H1 (cell line): ENCODE results near the gene PITPNC1. TPM values are rescaled to one million over a fixed set of nuclear protein-coding genes. Genes with fewer than 3 reads are reported as not detected.

Experiments used
- CTCF ChIA-PET: fragments of 300-600 bp; sonication (Branson Sonifier 250); formaldehyde crosslinking; loops from one replicate; lab custom pipeline; 2021; ENCODE audit not compliant: partially characterized antibody; lab: Charles Lee
- POLR2A ChIA-PET: fragments of 300-600 bp; sonication (Branson Sonifier 250); formaldehyde crosslinking; loops from one replicate; lab custom pipeline; 2021; ENCODE audit warnings: inconsistent platforms; ENCODE audit not compliant: partially characterized antibody; lab: Charles Lee
- DNase-seq, 2 experiments: peaks; one replicate each; pipeline versions ENCODE4 v3.0.0 to v3.0.0-alpha.2; 2010 to 2022; ENCODE audit warnings: low spot score in 2 of 2, low read depth in 1 of 2, mixed read lengths in 1 of 2
- FAIRE-seq: peaks from 2 replicates; lab custom pipeline; 2011; peaks lifted over from hg19 to GRCh38; lab: Jason Lieb, UNC
- H2AFZ ChIP-seq: 2 replicates; pipeline ENCODE4 v1.8.1; 2012; ENCODE audit warnings: low read length, inconsistent platforms
- H2AK5ac ChIP-seq: 2 replicates; pipeline ENCODE4 v1.6.1; 2013; ENCODE audit warnings: low read depth, low read length
- H2BK120ac ChIP-seq: replicated peaks from 2 replicates; pipeline ENCODE3; 2013; ENCODE audit warnings: low read depth, low read length, inconsistent platforms
- H2BK12ac ChIP-seq: 2 replicates; pipeline ENCODE4 v1.6.1; 2013; ENCODE audit warnings: low read depth, low read length
- H2BK15ac ChIP-seq: 2 replicates; pipeline ENCODE4 v1.6.1; 2013; ENCODE audit warnings: low read length
- H2BK20ac ChIP-seq: 2 replicates; pipeline ENCODE4 v1.6.1; 2013; ENCODE audit warnings: low read length
- H2BK5ac ChIP-seq: 2 replicates; pipeline ENCODE4 v1.6.1; 2013; ENCODE audit warnings: low read depth, low read length
- H3K14ac ChIP-seq: 2 replicates; pipeline ENCODE4 v1.6.1; 2013; ENCODE audit warnings: inconsistent platforms; ENCODE audit not compliant: insufficient read length
- H3K18ac ChIP-seq: 2 replicates; pipeline ENCODE4 v1.6.1; 2013; ENCODE audit warnings: low read length; ENCODE audit errors: extremely low read depth
- H3K23ac ChIP-seq: 2 replicates; pipeline ENCODE4 v1.6.1; 2013; ENCODE audit warnings: inconsistent platforms; ENCODE audit not compliant: insufficient read length
- H3K23me2 ChIP-seq: 2 replicates; pipeline ENCODE4 v1.6.1; 2013; ENCODE audit warnings: low read depth, low read length
- H3K27ac ChIP-seq: 2 replicates; pipeline ENCODE4 v1.6.1; 2011; ENCODE audit warnings: low read depth, low read length, inconsistent platforms
- H3K27me3 ChIP-seq, 4 experiments: replicated peaks in 1 of 4; 1 replicate in 1 of 4; 2 replicates in 3 of 4; pipeline versions ENCODE4 v1.6.1 to v1.8.1; 2011 to 2013; ENCODE audit warnings: low read length in 3 of 4, mild to moderate bottlenecking in 3 of 4, inconsistent platforms in 2 of 4, mixed read lengths in 2 of 4, moderate library complexity in 1 of 4; ENCODE audit not compliant: control insufficient read depth in 3 of 4, insufficient read depth in 3 of 4; ENCODE audit errors: extremely low read depth in 1 of 4
- H3K36me3 ChIP-seq, 4 experiments: 2 replicates each; pipeline versions ENCODE4 v1.6.1 to v1.8.1; 2011 to 2013; ENCODE audit warnings: mild to moderate bottlenecking in 4 of 4, low read length in 3 of 4, moderate library complexity in 2 of 4, control low read depth in 1 of 4, inconsistent platforms in 1 of 4; ENCODE audit not compliant: insufficient read depth in 4 of 4, control insufficient read depth in 2 of 4
- H3K4ac ChIP-seq: replicated peaks from 2 replicates; pipeline ENCODE3; 2013; ENCODE audit warnings: low read length, low read depth, mixed read lengths, inconsistent platforms; ENCODE audit not compliant: insufficient read length
- H3K4me1 ChIP-seq, 4 experiments: replicated peaks in 1 of 4; 1 replicate in 1 of 4; 2 replicates in 3 of 4; pipeline versions ENCODE4 v1.6.1 to v1.8.1; 2011 to 2013; ENCODE audit warnings: low read length in 3 of 4, inconsistent platforms in 2 of 4, mixed read lengths in 1 of 4; ENCODE audit not compliant: insufficient read depth in 4 of 4, control insufficient read depth in 3 of 4
- H3K4me2 ChIP-seq, 2 experiments: 2 replicates each; pipeline versions ENCODE4 v1.6.1 to v1.8.1; 2011 to 2013; ENCODE audit warnings: low read depth in 2 of 2, low read length in 2 of 2, control low read depth in 1 of 2, inconsistent platforms in 1 of 2, mild to moderate bottlenecking in 1 of 2; ENCODE audit not compliant: insufficient read depth in 1 of 2
- H3K4me3 ChIP-seq, 4 experiments: fragments of 200-600, 300-600 bp in 1 of 4; sonication (generic), shearing (Covaris generic), sonication (Bioruptor Twin) in 1 of 4; 2 replicates each; pipeline versions ENCODE4 v1.5.1 to v1.8.1; 2011 to 2016; ENCODE audit warnings: low read length in 4 of 4, low read depth in 3 of 4, control low read depth in 2 of 4, inconsistent platforms in 2 of 4, mild to moderate bottlenecking in 2 of 4, mixed read lengths in 1 of 4, moderate library complexity in 1 of 4; ENCODE audit not compliant: insufficient read depth in 2 of 4; ENCODE audit errors: extremely low read depth in 1 of 4
- H3K56ac ChIP-seq: replicated peaks from 2 replicates; pipeline ENCODE3; 2013; ENCODE audit warnings: low read depth, mild to moderate bottlenecking, mixed read lengths, low read length, inconsistent platforms; ENCODE audit not compliant: insufficient read length
- H3K79me1 ChIP-seq: 2 replicates; pipeline ENCODE4 v1.6.1; 2013; ENCODE audit warnings: low read depth, low read length, control low read depth
- H3K79me2 ChIP-seq, 2 experiments: 2 replicates each; pipeline versions ENCODE4 v1.6.1 to v1.8.1; 2012 to 2013; ENCODE audit warnings: low read length in 2 of 2, mild to moderate bottlenecking in 2 of 2, inconsistent platforms in 1 of 2; ENCODE audit not compliant: insufficient read depth in 2 of 2, control insufficient read depth in 1 of 2
- H3K9ac ChIP-seq, 4 experiments: replicated peaks in 1 of 4; 1 replicate in 1 of 4; 2 replicates in 3 of 4; pipeline versions ENCODE4 v1.6.1 to v1.8.1; 2011 to 2013; ENCODE audit warnings: low read depth in 3 of 4, low read length in 3 of 4, control low read depth in 2 of 4, mild to moderate bottlenecking in 2 of 4, moderate library complexity in 2 of 4, inconsistent platforms in 1 of 4; ENCODE audit errors: extremely low read depth in 1 of 4
- H3K9me3 ChIP-seq, 2 experiments: 2 replicates each; pipeline versions ENCODE4 v1.6.1 to v1.8.1; 2012 to 2013; ENCODE audit warnings: mild to moderate bottlenecking in 2 of 2, moderate library complexity in 2 of 2, control low read depth in 1 of 2, inconsistent platforms in 1 of 2, low read depth in 1 of 2, low read length in 1 of 2, mixed read lengths in 1 of 2; ENCODE audit not compliant: insufficient read depth in 2 of 2
- H4K20me1 ChIP-seq, 2 experiments: replicated peaks in 1 of 2; 2 replicates each; pipeline versions ENCODE3 to v1.8.1; 2011 to 2013; ENCODE audit warnings: inconsistent platforms in 2 of 2, low read length in 2 of 2, mild to moderate bottlenecking in 1 of 2; ENCODE audit not compliant: insufficient read depth in 2 of 2, control insufficient read depth in 1 of 2
- H4K5ac ChIP-seq: 2 replicates; pipeline ENCODE4 v1.6.1; 2013; ENCODE audit warnings: low read length, low read depth, mixed read lengths, inconsistent platforms; ENCODE audit not compliant: insufficient read length
- H4K8ac ChIP-seq: 2 replicates; pipeline ENCODE4 v1.8.0; 2013; ENCODE audit warnings: mild to moderate bottlenecking, moderate library complexity, low read length, inconsistent platforms; ENCODE audit not compliant: insufficient read depth; ENCODE audit errors: extremely low read depth
- H4K91ac ChIP-seq: replicated peaks from 2 replicates; pipeline ENCODE3; 2013; ENCODE audit warnings: low read length, mixed read lengths, inconsistent platforms; ENCODE audit not compliant: insufficient read length
- HDAC2 ChIP-seq, 2 experiments: fragments of 300-600 bp in 1 of 2; sonication (generic) in 1 of 2; IDR thresholded peaks; 2 replicates each; pipeline ENCODE4 v1.6.1; 2011 to 2012; ENCODE audit warnings: low read depth in 2 of 2, low read length in 2 of 2, mild to moderate bottlenecking in 2 of 2, moderate library complexity in 2 of 2, borderline replicate concordance in 1 of 2, inconsistent platforms in 1 of 2
- HDAC6 ChIP-seq: IDR thresholded peaks from one replicate; pipeline ENCODE4 v1.7.1; 2012; ENCODE audit warnings: low read depth, mild to moderate bottlenecking, inconsistent platforms, low read length, moderate library complexity
- WGBS, 2 experiments: shearing (Covaris generic) in 1 of 2; methylation state at CpG; one replicate each; pipeline versions ENCODE4 v1.1.6 to v1.1.7; 2013 to 2015; ENCODE audit warnings: low lambda C conversion rate in 2 of 2, mixed read lengths in 2 of 2, inconsistent platforms in 1 of 2, low coverage in 1 of 2, missing lambda C conversion rate in 1 of 2; ENCODE audit not compliant: insufficient replicate concordance in 2 of 2, insufficient coverage in 1 of 2, insufficient read length in 1 of 2; ENCODE audit errors: extremely low coverage in 1 of 2, missing lambda C conversion rate in 1 of 2; 5-methylcytosine and 5-hydroxymethylcytosine counted together
- polyA plus RNA-seq, 7 experiments: library from polyadenylated mRNA; depleted of rRNA in 3 of 7; stranded (reverse) in 5 of 7; unstranded in 2 of 7; fragments of >200 nt in 5 of 7; fragments of 200-250 nt in 2 of 7; gene quantifications; 1 replicate in 5 of 7; 2 replicates in 1 of 7; 4 replicates in 1 of 7; pipeline versions ENCODE4 v1.2.1 to v1.2.3, GENCODE V29; 2011 to 2013; ENCODE audit warnings: missing spikeins in 2 of 7, mixed read lengths in 2 of 7
- total RNA-seq: library from RNA; stranded (reverse); fragmentation: NEBNext Ultra II Directional; extraction: Animal tissue kit (Norgen Biotek cat#: 25700); gene quantifications from 2 replicates; pipeline ENCODE4 v1.2.1, GENCODE V29; 2021

Gene PITPNC1
- total and polyA plus RNA-seq, 2 of the 8 experiments (the other 6 are each of a cell fraction or from before 2014, with no cell fraction given) = 17.6 to 54.7 TPM

DNA sequence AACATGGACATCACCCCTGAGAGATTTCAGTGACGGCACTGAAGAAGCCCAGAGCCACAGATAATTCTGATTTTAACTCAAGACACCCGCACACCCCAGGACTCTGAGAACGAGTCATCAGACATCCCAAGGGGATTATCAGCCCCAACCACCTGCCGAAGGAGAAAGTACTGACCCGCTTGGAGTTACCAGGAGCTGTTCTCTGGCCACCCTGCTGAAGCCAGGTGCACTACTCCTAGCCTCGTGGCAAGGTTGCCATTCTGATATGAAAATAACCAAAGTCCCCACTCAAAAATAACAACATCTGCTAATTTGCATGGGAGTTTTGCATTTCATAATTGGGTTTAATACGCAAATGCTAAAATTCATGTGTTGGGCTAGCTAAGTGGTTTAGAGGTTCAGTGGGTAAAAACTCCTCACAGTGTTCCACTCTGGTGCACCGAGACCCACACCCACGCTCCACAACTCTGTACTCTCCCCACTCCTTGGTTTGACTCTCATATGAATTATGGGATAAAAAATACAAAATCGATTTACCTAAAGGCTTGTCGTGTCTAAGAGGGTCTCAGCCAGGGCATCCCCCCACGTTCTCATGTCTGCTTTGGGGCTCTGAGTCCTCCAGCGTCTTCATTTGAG is 197.7 kb downstream of the PITPNC1 start:
- H2BK120ac ChIP-seq = no peak overlapping the region
- H3K56ac ChIP-seq = no peak overlapping the region
- no peak overlapping the region for H2BK12ac ChIP-seq
- H4K5ac ChIP-seq = no peak overlapping the region
- no peaks in the 10 kb centered on the region for H3K79me2 ChIP-seq
- H4K91ac ChIP-seq = no peak overlapping the region
- 91% methylated on average over 13 of the region's 13 CpGs; no CpG with 5 or more reads in 1 of the 2 experiments for WGBS, 2 experiments
- no peak overlapping the region for H2BK5ac ChIP-seq
- H3K9me3 ChIP-seq = no peaks in the 10 kb centered on the region
- no peak overlapping the region for H3K4ac ChIP-seq
- POLR2A ChIA-PET = no interaction called here
- H2AFZ ChIP-seq = no peak overlapping the region
- no peak overlapping the region for H2AK5ac ChIP-seq
- H3K23me2 ChIP-seq = no peaks in the 10 kb centered on the region; the same call in 1 of the 2 replicates
- H3K4me3 ChIP-seq = no peak overlapping the region
- TF ChIP-seq HDAC6 (no peak), HDAC2 (IDR thresholded peaks at IDR 0.05; ENCODE audit: borderline replicate concordance in 1 of 2, low read depth in 2 of 2, low read length in 2 of 2) (no peak)
- no peak overlapping the region for H3K14ac ChIP-seq
- no peak overlapping the region; the same call in 1 of the 2 replicates for H2BK15ac ChIP-seq
- H3K9ac ChIP-seq = no peak overlapping the region
- no peak overlapping the region for H4K8ac ChIP-seq
- no peak overlapping the region for H3K27ac ChIP-seq
- no peak overlapping the region for H2BK20ac ChIP-seq
- no peaks in the 10 kb centered on the region for H4K20me1 ChIP-seq
- H3K27me3 ChIP-seq = no peaks in the 10 kb centered on the region
- H3K4me1 ChIP-seq = peaks cover 0 to 6% (median 2%) of the 10 kb centered on the region in 4 experiments; a peak in 1 of 7 replicates
- no peak overlapping the region for H3K18ac ChIP-seq
- H3K4me2 ChIP-seq = no peak overlapping the region
- CTCF ChIA-PET = interaction anchor here (1.0 to 2.7 kb wide), 4 partner anchors 15 to 188 kb away, joined by 3 to 12 read pairs (median 6); no protein-coding TSS in a partner anchor
- no peak overlapping the region for H3K23ac ChIP-seq
- no peaks in the 10 kb centered on the region; a peak in 1 of 8 replicates for H3K36me3 ChIP-seq
- FAIRE-seq (no peak), DNase-seq (no peak)
- H3K79me1 ChIP-seq = no peaks in the 10 kb centered on the region
